NOMO-1 treated with dmso at 0.1 percent for 144 hours (cell line): ENCODE data around the gene AVL9.
"Not testable (repeated sequence)": the region's sequence is repeated elsewhere in the genome, so short reads cannot be mapped to it uniquely, and the experiment has no call there.

Source experiments
- DNase-seq: peaks from one replicate; lab custom pipeline; 2025; ENCODE audit not compliant: unreplicated experiment; lab: John Stamatoyannopoulos, UW

AVL9 gene

DNA sequence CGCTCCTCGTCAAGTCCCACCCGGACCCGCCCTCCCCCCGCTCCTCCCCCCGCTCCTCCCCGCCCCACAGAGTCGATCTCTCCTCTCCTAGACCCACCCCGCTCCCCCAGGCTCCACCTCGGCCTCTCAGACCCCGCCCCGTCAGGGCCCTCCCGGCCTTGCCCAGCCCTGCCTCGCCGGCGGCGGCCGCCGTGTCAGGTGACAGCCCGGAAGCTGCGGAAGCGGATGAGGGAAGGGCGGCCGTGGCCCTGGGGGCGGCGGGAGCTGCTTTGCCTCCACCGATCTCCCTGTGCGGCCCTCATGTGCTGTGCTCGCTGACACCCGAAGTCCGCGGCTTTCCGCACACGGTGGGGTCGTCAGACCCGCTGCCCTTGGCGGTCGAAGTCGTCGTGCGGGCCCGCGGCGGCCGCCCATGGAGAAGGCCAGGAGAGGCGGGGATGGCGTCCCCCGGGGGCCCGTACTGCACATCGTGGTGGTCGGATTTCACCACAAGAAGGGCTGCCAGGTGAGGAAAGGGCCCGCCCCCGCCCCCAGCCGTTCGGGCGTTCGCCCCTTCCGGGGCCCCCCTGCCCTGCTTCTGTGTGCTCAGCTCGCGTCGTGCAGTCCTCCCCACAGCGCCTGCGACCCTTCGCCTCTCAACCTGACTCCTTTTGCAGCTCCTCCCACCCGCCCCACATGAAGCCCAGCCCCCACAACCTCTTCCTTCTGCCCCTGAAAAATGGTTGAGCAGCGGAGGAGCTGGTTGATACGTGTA is at the start of gene AVL9:
TSS of gene AVL9 (plus strand) at position 192 of the 754 bp plus-strand sequence. CDS start at position 413, 221 bp downstream.
- DNase-seq = peak; percentile 91

DNA sequence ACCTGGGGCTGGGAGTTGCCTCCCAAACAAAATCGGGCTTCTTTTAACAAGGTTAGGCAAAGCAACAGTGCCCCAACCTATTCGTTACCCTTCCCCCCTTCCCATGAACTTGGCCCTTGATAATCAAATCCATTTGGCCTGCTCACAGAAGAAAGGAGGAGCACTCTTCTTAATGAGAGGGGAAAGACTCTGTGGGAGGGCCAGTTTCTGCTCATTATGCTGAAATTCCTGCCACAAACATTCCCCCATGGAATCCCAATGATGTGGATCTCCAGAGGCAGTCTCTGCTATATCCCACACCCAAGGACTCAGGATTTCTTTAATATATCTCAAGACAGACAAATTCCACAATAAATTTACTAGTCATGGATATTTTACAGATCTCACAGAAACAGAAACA is 48.1 kb upstream of the AVL9 start:
- no peak for DNase-seq

DNA sequence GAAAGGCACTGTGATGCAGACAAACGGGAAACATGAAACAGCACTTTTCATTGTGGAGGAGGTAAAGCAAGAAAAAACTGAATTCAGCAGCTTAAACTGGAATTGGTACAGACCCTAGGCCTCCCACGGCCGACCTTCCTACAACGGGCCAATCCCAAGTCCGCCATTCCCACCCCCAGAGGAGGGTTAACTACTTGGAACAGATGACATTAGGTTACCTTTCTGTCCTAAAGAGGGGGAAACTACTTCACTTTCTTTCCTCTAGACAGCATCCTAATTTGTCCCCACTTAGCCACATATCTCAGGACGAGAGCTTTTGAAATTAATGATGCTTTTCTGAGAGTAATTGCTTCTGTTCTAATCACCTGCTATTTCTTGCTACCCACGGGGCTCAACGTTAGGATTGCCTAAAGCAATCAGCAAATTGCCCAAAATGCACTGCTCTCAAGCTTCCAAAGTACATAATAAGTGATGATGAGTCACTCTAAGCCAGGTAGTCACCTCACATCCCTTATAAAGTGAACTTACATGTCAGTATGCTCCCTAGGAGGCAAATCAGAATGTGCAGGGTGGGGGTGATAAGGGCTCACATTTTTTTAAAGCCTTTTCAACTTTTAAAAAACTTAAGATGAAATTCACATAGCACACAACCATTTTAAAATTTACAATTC is 41.8 kb upstream of the AVL9 start:
- DNase-seq = no peak

DNA sequence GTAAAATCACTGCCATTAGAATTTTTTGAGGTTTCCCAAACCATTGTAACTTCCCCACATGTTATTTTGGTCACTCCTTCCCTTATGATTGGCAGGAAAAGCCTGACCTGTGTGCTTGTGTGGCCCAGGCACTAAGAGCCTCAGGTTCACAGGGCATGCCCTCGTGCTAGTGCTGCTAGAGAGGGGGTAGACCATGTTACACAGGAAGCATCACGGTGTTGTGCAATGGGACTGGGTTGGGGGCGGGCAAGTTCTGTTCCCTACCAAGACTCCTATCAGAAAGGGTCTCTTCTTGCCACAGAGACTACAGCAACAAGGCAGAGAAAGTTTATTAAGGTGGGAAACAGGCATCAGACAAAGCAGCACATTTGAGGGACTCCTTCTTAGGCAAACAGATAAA is 37.3 kb upstream of the AVL9 start:
- no peak for DNase-seq

DNA sequence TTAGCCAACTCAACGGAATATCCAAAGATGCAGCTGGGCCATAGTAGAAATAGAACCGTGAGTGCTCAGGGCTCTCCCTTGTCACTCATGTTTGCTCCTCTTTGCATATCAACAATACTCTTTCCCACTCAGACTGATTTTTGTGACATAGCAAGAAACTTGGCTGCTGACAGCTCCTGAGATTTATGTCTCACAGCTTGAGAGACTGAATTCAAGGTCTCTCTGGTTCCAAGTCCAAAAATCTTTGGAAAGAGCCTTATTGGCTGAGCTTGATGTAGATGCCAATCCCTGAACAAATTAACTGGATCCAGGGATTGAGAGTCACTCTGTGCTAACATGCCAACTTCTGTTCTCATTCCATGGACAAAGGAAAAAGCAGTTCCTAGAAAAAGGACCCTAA is 35.5 kb upstream of the AVL9 start:
- DNase-seq = no peak

DNA sequence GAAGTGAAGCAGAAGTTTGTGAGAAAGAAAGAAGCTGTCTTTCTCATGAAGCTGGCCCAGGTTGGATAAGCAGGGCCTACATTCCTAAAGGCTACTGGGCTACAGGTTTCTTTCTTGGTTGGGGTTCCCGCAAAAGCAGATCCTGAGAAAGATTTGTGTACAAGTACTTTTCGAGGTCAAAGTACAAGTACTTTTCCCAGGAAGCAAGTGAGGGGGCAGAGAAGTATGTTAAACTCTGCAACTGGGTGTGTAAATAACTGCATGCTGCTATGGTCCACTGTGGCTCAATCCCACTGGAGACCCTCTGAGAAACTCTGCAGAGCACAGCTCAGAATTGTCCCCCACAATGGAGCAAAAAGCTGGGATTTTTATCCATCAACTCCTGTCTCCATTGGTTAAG is 33.8 kb upstream of the AVL9 start:
- no peak for DNase-seq

DNA sequence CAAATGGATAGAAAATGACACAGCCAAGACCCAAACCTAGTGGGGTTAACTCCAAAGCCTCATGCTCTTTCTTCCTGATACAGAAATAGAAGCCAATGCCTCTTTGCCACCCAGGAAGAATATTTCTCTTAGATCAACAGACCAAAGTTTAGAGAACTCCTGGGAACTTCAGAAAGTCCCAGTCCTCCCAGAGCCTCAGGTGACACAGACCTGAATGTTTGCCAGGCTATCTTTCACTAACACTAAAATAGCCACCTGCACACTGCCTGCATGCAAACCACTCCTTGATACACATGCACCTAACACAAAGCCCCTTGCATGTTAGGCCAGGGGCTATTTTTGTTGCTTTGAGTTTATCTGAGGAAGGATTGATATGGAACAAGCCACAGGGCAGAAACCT is 32.8 kb upstream of the AVL9 start:
- DNase-seq = no peak

DNA sequence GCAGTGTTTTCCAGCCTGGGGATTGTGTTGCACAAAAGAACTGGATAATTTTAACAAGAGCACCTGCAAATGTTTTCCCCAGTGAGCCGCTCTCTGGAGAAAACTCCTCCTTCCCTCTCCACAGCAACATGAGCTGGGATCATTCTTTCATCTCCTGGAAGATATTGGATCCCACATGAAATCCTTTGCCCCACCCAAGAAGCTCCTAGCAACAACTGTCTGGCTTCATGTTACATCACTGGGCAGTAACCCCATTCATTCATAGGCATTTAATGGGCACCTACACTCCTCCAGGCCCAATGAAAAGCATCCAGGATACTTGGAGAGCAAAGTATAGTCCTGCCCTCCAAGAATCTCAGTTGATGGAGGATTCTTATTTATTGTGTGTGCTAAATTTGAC is 32.3 kb upstream of the AVL9 start:
- no peak for DNase-seq

DNA sequence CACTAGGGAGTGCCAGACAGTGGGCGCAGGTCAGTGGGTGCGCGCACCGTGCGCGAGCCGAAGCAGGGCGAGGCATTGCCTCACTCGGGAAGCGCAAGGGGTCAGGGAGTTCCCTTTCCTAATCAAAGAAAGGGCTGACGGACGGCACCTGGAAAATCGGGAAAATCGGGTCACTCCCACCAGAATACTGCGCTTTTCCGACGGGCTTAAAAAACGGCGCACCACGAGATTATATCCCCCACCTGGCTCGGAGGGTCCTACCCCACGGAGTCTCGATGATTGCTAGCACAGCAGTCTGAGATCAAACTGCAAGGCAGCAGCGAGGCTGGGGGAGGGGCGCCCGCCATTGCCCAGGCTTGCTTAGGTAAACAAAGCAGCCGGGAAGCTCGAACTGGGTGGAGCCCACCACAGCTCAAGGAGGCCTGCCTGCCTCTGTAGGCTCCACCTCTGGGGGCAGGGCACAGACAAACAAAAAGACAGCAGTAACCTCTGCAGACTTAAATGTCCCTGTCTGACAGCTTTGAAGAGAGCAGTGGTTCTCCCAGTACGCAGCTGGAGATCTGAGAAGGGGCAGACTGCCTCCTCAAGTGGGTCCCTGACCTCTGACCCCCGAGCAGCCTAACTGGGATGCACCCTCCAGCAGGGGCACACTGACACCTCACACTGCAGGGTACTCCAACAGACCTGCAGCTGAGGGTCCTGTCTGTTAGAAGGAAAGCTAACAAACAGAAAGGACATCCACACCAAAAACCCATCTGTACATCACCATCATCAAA is 30.5 kb upstream of the AVL9 start:
- DNase-seq = not testable (repeated sequence)

DNA sequence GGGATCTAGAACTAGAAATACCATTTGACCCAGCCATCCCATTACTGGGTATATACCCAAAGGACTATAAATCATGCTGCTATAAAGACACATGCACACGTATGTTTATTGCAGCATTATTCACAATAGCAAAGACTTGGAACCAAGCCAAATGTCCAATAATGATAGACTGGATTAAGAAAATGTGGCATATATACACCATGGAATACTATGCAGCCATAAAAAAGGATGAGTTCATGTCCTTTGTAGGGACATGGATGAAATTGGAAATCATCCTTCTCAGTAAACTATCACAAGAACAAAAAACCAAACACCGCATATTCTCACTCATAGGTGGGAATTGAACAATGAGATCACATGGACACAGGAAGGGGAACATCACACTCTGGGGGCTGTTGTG is 25.3 kb upstream of the AVL9 start:
- DNase-seq = not testable (repeated sequence)

DNA sequence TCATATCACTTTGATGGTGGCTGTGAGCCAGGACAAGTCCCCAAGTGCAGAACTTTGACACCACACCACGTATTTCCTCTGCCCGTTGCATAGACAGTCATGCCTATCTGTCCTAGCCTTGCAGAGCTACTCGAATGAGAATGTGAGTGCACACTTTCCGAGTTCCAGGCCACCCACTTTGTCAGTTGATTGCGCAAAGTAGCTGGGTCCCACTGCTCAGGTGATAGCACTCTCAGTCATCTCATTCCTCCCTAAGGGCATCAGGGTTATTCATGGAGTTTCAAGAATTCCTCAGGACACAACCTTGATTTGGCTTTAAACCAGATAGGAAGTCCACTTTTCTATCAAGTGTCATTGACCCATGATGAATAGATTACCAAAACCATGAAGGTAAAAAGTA is 24.4 kb upstream of the AVL9 start:
- DNase-seq = no peak

DNA sequence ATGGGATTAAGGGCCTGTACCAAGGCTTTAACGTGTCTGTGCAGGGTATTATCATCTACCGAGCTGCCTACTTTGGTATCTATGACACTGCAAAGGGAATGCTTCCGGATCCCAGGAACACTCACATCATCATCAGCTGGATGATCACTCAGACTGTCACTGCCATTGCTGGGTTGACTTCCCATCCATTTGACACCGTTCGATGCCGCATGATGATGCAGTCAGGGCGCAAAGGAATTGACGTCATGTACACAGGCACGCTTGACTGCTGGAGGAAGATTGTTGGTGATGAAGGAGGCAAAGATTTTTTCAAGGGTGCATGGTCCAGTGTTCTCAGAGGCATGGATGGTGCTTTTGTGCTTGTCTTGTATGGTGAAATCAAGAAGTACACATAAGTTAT is 23.3 kb upstream of the AVL9 start:
- DNase-seq = no peak

DNA sequence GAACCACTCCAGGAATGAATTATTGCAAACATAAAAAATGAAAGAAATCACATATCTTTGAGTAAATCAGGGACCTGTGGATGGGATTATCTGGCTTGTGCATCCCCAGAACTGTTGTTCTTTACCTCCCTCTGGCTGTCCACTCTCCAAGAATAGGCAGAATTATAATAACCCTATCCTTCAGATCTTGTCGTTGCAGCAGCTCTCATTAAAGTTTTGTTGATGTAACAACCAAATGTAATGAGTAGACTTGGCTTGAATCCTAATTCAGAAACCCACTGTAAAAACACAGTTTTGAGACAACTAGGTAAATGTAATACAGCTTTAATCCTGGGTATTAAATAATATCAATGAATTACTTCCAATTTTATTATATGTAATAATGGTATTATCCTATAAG is 21.3 kb upstream of the AVL9 start:
- DNase-seq = no peak

DNA sequence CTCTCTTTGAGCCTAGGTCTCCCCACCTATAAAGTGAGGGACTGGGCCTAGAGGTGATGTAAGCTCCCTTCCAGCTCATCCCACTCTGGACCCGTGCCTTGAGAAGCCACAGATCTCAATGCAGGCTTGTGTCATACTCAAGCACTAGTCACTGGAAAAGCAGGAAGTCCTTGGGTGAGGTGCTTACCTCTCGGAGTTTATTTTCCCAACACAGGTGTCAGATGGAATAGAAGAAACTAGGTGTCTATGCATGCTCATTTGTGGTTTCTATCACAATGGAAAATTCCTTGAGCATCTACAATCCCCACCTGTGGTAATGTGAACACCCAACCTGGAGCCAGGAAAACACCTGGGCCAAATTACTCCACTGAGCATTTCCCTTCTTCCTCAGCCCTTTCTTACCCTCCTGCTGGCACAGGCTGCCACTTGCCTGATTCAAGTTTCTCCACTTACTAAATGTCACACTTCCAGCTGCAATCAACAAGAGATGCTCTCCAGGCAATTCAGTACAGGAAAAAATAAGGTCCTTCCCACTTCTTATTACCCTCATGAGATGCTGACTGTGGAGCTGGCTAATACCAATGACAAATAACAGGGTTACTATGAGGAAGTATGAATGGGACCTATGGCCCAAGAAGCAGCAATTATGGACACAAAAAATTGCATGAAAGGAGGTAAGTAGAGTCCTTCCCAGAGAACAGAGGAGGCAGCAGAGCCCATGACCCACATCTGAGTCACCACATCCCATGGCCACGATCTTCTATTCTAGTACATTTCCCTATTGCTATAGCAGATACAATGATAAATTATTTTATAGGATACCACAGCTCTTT is 18.3 kb upstream of the AVL9 start:
- no peak for DNase-seq

DNA sequence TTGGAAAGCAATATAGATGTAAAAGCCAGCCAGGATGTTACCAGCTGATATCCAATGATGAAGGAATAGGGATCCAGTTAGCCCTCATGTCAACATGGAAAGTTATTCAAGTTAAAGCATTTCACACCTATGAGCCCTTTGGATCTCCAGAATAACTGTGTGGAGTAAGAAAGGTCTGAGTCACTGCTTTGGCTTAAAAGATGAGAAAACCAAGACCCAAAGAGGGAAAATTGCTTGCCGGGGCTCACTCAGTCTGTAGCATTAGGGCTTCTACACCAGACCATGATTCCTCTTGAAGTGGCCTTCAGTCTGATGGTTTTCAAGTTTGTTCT is 17.7 kb upstream of the AVL9 start:
- DNase-seq = no peak

DNA sequence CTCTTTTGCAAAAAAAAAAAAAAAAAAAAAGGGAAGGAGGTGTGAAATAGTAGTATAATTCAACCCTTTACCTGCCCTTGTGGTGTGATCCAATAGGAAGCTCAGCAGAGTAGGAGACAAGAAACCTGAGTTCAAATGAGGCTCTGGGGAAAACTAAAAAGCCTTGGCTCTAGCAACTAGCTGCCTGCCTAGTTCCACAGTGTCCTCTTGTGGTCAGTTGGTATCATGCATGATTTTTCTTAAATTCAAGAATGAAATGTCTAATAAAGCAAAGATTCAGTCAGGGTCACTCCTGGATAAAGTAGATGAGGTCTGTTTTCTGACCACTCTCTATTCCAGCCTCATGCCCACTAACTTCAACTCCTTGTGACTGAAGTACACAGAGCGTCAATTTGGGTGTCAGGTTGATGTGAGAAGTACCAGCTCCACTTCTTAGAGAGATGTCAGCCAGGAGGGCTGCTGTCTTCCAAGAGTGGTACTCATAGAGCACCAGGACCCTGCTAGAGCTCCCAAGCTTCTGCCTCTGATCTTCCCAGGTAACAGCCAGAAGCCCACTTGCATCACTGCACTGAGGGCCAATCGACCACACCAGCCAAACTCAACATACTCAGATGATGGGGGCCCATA is 15.6 kb upstream of the AVL9 start:
- DNase-seq = peak; percentile 14

DNA sequence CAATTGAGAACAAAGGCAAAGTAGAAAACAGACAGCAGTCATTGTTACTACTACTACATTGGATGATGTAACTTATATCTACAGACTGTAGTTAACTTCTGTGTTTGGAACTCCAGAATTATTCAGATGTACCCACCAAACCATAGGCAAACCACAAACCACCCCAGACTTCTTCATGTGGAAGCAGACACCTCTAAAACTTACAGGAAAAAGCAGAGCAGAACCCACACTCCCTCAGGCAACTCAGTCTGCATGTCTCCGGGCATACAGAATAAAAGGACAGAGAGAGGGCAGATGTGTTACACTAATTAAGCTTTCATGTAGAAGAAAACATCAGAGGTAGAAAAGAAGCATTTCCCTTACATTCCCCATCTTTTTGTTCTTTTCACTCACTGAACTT is 14.1 kb upstream of the AVL9 start:
- no peak for DNase-seq

DNA sequence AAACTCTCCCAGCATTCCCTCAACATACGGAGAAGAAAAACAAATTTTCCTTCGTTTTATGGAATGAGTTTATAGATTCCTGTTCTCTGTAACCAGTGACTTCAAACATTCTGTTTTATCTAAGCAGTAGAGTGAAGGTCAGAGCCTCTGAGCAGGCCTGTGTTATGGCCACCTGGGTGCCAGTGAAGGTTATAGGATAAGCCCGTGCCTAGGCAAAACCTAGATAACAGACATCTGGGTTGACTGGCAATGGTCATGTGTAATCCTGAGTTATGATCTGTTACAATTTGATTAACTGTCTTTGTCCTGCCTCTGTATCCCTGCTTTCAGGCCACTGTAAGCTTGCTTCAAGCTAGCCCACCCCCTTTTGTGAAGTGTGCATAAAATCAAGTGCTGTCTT is 13.4 kb upstream of the AVL9 start:
- DNase-seq = no peak

DNA sequence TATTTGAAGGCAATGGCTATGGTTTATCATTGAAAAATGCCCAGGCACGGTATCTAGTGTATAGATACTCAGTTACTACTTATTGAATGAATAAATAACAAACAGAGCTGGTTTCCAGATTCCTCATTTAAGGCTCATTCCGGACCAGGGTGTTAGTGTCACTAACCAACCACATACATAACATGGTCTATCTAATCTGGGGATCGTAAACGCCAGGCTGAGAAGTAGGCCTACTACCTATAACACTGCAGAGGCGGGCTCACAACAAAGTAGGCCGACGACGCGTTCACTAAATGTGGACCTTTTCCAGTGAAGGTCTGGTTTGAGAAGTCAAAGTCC is 5.5 kb upstream of the AVL9 start:
- DNase-seq = no peak

DNA sequence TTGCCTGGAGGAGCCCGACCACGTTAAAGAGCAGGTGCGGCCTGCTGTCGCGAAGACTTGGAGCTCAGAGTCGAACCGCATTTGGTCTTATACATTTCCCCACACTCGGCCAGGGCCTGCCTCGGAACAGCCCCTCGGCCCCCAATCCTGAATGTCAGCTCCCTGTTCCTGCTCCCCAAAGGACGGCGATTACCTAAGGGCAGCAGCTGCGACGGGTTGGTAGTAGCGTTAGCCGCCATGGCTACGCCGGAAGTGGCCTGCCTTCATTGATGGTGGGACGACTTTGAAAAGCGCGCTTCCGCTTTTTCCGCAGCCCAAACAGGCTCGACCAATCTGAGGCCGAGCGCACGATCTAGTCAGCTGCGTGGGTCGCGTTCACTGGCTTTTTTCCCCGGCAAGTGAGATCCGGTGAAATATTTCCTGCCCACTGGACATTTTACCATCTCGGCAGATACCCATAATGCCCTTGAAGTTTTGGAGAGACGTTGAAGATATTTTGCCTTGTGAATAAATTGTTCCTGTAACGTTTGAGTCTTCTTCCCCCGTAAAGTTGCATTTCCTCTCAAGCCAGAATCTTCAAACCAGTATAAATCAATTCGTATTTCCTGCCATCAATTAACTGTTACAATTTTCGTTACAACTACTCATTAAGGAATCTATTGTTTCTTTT is 5.0 kb upstream of the AVL9 start, which contains the start of gene LSM5:
TSS of gene LSM5 (minus strand) at position 254 of the 670 bp plus-strand sequence. CDS start at position 239, 15 bp downstream.
- DNase-seq = peak; percentile 93
